ENCODE measurements around the gene TGFB2. TPM values are rescaled to one million over a fixed set of nuclear protein-coding genes. Genes with fewer than 3 reads are reported as not detected.

The TGFB2 gene
- polyA plus RNA-seq, 5 donors = 82.7 to 181 (median 138) TPM

DNA sequence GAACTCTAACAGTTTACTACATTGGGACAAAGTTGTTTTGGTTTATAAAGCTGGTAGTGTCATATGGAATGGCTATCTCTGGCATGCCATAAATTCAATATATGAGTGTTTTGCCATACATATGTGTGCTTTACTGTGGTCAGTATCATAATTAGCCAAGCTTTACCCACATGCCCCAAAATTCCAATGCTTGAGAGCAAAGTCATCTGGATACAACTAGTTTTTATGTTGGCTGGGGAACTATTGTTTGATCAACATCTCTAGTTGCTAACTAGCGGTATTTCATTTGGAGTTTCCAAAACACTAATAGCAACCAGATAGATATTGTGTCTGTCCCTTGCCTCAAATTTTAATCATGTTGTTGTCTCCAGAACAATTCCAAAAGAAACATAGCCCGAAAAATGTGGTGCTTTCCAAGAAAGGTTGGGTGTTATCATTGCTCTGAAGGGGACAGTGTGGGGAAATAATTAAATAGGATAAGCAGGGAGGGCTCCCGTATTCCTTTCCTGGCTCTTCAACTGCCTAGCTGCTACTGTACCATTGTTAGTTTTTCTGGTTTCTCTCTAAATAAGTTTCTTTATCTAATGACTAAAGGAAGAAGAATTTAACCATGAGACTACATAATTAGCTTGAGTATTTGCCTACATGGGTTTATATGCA, 136.1 kb downstream of the TGFB2 start:
- no peak for DNase-seq

GRCh38 chr1:218482683-218483082, 137.5 kb downstream of the TGFB2 start:
- DNase-seq = no peak

DNA sequence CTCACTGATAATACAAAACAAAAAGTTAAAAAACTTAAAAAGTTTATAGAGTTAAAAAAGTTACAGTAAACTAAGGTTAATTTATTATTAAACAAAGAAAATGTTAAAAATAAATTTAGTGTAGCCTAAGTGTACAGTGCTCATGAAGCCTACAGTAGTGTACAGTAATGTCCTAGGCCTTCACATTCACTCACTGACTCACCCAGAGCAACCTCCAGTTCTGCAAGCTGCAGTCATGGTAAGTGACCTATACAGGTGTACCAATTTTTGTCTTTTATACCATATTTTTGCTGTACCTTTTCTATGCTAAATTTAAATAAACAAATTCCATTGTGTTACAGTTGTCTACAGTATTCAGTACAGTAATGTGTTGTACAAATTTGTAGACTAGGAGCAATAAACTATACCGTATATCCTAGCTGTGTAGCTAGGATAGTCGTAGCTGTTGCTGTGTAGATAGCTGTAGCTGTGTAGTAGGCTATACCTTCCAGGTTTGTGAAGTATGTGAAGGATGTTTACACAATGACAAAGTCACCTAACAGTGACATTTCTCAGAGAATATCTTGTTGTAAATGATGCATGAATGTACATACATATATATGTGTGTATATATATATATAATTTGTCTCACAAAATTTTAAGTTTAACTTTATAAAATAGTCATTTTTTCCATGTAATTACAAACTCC, 140.2 kb downstream of the TGFB2 start:
- DNase-seq = no peak

GRCh38 chr1:218488531-218488930, 143.4 kb downstream of the TGFB2 start:
- no peak for DNase-seq

DNA sequence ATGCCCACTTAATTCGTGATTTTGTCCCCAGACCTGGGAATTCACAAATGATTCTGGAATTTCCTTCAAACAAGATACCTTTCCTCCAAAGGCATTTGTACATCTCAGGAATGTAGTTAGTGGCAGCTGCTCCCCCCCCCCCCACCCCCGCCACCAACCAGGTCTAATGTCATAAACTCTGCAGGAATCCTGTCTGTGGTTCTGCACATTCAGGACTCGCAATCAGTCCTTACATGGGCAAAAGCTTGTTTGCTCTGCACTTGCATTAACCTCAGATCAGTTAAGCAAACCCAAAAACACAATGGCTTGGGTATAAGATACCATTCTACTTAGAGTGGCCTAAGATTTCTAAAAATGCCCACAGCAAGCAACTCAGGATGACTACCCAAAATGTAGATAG, 143.8 kb downstream of the TGFB2 start:
- no peak for DNase-seq

- DNase-seq = no peak
These were observed 145.3 kb downstream of the TGFB2 start for GRCh38 chr1:218490406-218490922.

DNA sequence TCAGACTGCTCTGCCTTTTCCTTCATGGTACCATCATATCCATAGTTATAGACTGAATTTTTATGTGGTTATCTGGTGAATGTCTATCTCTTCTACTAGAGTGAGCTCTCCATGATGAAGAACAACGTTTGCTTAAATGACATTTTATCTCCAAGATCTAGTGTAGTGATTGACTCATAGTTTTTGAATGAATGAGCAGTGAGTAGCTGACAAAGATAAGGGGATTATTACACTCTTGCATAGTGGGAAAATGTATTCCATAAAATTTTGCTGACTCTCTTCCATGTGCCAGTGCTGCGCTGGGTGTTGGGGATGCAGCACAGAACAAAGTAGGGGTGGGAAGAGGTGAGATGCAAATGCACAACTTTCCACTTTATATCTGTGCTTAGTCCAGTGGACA, 147.7 kb downstream of the TGFB2 start:
- no peak for DNase-seq

- DNase-seq = no peak
These were observed 148.8 kb downstream of the TGFB2 start for GRCh38 chr1:218493986-218494385.

Other genes with a start within 250 kb of the TGFB2 start
- 10 to 100 TPM; 19.7 to 30.9 (median 27.7) TPM for gene RRP15, start 60.0 kb upstream of the TGFB2 start, polyA plus RNA-seq (ENCODE audit: insufficient read depth in 1 of 5, insufficient read length in 5 of 5, low replicate concordance in 1 of 5)

Measured in right lung (tissue), 5 donors.